Stimulated activated CD4-positive, alpha-beta T cell treated with anti-CD3 and anti-CD28 coated beads, Interleukin-4, amount 100 ng/mL, for 48 hours (primary cell): ENCODE data around the gene CDCA5.
A peak's percentile ranks its signal among the peaks of the same experiment; 100 is the strongest.
"Not testable (repeated sequence)": the region's sequence is repeated elsewhere in the genome, so short reads cannot be mapped to it uniquely, and the experiment has no call there.

ENCODE experiments used
- DNase-seq, 2 donors: peaks; one replicate each; pipeline ENCODE4 v3.0.0-alpha.2; 2020; ENCODE audit warnings: low read depth in 2 of 2

The CDCA5 gene

DNA sequence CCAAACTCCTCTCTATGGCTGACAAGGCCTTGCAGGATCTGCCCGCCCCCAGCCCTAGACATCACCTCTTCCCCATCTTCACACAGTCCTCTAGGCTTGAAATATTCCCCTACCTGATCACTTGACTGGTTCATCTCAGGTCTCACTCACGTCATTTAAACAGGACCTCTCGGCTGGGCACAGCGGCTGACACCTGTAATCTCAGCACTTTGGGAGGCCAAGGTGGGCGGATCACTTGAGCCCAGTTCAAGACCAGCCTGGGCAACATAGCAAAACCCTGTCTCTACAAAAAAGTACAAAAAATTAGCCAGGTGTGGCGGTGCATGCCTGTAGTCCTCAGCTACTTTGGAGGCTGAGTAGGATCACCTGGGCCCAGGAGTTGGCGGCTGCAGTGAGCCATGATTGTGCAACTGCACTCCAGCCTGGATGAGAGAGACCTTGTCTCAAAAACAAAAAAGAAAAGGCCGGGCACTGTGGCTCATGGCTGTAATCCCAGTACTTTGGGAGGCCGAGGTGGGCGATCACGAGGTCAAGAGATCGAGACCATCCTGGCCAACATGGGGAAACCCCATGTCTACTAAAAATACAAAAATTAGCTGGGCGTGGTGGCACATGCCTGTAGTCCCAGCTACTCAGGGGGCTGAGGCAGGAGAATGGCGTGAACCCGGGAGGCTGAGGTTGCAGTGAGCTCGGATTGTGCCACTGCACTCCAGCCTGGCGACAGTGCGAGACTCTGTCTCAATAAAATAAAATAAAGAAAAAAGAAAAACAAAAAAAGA, 35.2 kb upstream of the CDCA5 start:
- not testable (repeated sequence) for DNase-seq

DNA sequence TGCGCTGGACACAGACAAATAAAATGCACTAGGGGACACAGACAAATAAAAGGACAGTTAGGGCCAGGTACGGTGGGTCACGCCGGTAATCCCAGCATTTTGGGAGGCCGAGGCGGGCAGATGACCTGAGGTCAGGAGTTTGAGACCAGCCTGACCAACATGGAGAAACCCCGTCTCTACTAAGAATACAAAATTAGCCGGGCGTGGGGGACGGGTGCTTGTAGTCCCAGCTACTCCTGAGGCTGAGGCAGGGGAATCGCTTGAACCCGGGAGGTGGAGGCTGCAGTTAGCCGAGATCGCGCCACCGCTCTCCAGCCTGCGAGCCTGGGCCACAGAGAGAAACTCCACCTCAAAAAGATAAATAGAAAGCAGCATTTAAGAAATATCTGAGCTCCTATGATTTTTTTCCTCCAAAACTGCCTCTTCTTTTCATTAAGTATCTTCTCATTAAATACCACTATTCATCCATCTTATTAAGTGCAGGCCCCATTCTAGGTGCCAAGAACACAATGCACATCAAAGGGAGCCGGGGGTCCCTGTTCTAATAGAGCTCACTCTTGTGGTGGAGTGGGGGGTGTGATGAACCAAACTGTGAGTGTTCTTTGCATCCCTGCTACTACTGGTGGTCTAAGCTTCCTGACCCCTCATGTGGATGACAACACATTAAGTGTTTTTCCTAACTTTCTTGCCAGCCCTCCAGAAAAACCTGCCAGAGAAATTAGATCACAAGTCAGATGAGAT, 34.4 kb upstream of the CDCA5 start:
- DNase-seq: no peak

DNA sequence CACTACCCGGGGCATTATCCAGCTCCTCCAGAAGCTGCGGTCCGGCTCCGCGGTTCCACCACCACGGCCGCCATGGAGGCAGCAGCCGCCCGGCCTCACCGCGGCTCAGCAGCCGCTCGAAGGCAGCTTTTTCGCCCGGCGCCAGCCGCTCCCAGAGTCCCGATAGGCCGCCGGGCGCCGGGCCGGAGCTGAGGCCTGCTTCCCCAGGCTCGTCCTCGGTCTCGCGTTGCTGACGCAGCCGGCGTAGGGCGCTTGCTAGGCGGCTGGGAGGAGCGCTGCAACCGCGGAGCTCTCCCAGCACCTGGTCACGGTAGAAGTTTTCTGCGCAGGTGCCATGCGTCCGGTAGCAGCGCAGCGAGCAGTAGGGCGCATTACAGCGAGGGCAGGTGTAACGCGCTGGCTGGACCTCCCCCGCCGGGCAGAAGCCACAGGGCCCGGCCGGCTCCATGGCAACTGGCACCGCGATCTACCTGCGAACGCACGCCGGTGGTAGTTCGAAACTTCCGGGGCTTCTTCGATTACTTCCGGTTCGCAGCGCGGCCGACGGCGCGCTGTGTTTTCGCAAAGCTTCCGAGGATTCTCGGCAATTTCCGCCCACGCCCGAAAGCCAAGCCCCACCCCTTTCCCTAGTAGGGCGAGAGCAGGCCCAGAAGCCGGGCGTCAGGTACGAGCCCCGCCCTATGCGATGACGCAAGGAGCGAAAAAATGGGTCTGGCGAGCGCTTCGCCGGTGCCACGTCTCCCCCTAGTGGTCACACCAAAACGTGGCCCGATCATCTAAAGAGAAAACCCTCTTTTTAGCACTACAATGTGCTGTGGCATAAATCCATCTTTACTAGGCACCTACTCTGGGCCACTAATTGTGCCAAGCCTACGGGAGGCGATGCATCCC, 33.6 kb upstream of the CDCA5 start, which contains the start of gene ZNHIT2:
Gene ZNHIT2 (minus strand): TSS at position 496 of the 891 bp plus-strand sequence. CDS start 48 bp downstream, at position 448.
- peak; percentile 100 for DNase-seq

DNA sequence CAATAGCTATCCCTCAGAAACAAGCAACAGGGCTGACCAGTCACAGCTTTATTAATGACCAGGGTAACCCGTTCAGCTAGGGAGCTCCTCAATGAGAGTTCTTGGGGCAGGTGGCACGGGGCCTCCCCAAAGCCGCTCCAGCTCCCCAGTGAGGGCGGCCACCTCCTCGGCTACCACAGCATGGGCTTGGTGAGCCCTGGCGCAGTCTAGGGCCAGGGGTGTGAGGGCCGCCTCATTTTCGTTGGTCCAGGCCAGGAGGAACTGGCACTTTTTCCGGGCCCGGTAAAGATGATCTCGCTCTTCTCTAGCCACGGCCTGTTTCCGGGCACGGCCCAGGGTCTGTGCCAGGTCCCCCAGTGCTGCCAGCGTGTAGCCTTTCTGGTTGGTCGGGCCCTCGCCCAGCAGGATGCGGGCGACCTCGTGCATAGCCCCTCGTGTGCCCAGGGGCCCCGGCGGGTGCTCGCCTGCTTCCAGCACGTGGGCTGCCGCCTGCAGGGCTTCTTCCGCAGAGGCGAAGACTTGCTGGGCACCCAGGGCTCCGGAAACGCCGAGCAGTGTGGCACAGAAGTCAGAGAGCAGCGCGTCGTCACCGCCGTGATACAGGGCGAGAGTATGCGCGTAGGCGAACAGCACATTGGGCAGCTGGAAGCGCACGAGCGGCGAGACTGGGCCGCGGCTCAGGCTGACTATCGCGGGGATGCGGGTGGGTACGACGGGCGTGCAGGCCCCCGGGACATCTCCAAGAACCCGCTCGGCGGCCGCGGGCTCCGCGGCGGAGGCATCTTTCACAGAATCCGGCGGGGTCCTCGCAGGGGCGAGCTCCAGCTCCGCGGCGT, 32.7 kb upstream of the CDCA5 start:
- DNase-seq: peak in 1 of 2 donors; percentile 54

DNA sequence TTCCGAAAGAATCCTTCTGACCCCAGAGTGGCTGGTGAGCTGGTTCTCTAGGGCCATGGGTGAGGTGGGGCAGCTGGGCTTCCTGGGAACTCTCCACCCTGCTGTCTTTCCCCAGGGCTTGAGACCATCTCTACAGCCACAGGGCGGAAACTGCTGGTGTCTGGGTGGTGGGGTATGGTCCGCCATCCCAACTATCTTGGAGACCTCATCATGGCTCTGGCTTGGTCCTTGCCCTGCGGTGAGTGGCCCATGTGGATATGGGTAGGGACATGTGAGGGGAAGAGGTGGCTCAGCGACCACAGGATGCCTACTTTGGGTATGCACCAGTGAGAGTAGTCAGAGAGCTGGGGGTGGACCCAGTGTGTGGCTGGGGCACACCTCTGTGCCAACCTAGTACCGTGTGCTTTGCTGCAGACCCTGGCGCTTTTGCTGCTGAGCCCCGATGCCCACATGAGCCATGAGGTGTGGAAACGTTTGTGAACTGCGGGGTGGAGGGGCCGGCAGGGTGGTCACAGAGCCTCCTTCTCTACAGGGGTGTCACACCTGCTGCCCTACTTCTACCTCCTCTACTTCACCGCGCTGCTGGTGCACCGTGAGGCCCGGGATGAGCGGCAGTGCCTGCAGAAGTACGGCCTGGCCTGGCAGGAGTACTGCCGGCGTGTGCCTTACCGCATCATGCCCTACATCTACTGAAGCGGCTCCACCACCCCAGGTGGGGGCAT, 31.7 kb upstream of the CDCA5 start:
- DNase-seq: no peak

DNA sequence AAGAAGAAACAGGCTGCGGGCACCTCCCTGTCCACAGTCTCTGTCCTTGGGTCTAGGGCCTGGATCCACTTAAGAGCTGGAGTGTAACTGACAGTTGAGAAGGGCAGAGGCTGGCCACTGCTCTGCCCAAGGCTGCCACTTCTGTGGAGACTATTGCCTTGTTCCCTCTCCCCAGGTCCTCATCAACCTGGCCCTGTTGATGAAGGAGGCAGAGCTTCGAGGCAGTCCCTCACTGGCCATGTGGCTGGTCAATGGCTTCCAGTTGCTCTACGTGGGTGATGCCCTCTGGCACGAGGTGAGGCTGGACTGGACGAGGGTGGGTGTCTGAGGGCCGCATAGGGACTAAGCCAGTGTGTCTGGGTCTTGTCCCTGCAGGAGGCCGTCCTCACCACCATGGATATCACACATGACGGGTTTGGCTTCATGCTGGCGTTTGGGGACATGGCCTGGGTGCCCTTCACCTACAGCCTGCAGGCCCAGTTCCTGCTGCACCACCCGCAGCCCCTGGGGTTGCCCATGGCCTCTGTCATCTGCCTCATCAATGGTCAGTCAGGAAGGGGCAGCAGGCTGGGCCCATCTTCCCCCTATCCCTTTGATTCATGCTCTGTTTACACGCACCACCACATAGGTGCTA, 30.8 kb upstream of the CDCA5 start:
- DNase-seq: no peak

DNA sequence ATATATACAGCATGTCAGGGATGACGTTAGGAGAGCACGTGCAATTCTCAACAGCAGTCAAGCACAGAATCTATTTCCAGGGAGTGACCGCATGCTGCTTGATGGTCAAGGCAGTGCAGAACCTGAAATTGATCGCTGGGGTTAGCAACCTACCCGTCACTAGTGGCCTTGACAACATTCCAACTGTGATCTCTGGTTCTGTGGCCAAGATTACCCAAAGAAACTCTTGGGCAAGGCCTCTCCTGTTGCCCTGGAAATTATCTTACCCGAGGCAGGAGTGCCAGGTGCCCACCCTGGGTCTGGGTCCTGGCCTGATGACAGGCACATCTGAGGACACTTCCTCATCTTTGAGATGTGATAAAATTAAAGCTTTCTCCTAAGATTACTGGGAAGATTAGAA, 30.0 kb upstream of the CDCA5 start:
- DNase-seq: no peak

DNA sequence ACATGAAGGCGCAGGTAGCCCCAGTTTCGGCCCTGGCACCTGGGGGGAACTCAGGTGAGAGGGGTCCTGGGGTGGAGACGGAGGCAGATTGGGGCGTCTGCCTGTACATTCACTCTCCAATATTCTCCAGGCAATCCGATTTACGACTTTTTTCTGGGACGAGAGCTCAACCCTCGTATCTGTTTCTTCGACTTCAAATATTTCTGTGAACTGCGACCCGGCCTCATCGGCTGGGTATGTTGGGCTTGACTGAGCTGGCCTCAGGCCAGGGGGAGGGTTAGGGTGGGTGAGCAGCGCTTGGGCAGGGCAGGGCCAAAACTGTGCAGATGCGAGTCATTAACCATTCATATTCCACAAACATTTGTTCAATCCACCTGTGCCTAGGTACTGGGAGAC, 29.5 kb upstream of the CDCA5 start:
- no peak for DNase-seq

DNA sequence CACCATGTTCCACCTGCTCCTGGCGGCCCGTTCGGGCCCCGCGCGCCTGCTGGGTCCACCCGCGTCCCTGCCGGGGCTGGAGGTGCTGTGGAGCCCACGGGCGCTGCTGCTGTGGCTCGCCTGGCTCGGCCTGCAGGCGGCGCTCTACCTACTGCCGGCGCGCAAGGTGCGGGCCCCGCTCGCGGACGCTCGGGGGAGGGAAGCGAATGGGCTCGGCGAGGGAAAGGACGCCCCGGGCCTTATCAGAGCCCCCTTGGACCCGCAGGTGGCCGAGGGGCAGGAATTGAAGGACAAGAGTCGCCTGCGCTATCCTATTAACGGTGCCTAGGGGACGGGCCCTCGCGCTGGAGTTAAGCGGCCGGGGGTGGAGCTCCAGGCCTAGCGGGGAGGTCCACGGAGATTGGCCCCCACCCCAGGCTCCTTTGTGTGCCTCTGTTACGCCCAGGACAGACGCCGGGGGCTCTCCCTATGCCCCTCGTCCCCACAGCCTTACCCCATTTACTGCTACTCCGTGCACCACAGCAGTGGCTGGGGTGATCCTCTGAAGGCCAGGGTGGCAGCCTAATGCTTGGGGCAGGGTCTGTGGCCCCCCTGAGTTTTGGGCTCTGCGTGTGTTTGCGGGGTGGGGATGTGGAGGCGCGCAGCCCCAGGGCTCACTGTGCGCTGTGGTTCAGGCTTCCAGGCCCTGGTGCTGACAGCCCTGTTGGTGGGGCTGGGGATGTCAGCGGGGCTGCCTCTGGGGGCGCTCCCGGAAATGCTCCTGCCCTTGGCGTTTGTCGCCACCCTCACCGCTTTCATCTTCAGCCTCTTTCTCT, 28.9 kb upstream of the CDCA5 start:
- DNase-seq: peak; percentile 65 to 66

DNA sequence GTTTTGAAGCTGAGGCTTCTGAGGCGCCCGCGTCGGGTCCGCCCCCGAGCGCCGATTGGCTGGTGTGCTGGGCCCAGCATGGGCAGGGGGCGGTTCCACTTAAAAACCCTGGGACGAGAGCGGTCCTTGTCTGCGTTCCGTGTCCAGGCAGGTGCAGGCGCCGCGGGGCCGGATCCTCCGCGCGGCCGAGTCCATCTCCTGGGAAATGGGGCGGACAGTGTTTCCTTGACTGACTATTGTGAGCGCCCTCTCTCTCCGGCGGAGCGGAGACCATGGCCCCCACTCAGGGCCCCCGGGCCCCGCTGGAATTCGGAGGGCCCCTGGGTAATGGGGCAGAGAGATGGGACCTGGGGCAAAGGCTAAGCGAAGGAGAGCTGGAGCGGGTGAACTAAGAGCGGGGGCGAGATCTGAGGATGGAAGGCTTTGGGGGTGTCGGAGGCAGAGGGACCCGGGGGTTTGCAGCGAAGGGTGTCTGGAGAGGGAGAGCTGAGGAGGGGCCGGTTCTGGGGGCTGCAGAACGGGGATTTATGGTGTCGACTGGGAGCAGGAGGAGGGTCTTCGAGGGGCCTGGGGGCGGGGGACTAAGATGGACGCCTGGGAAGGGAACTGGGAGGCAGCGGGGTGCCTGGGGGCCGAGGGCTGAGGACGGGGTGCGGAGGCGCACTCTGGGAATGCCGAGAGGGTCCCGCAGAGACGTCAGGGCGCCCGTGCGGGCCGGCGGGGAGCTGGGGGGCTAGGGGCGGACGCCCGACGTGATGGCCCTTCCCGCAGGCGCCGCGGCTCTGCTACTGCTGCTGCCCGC, 28.1 kb upstream of the CDCA5 start, which contains the start of gene TM7SF2:
Gene TM7SF2 (plus strand): TSS at position 129 of the 802 bp plus-strand sequence. CDS start 144 bp downstream, at position 273.
- DNase-seq: peak; percentile 93 to 94

DNA sequence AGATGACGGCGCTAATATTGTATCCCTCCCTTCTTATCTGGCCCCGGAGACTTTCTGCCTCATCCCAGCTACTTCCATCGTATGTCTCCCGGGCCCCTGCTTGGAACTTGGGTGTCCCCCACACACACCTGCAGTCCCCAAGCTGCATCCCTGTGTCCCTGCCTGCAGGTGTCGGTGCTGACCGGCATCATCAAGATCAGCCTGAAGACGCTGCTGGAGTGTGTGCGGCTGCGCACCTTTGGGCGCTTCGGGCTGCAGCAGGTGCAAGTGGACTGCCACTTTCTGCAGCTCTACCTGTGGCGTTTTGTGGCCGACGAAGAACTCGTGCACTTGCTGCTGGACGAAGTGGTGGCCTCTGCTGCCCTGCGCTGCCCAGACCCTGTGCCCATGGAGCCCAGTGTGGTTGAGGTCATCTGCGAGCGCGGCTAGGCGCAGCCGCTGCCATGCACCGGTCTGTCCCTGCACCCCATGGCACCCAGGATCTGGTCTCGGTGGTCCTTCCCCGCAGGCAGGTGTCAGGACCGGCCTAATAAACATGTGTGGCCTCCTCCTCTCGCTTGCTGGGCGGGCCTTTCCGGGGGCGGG, 27.4 kb upstream of the CDCA5 start:
- no peak for DNase-seq

DNA sequence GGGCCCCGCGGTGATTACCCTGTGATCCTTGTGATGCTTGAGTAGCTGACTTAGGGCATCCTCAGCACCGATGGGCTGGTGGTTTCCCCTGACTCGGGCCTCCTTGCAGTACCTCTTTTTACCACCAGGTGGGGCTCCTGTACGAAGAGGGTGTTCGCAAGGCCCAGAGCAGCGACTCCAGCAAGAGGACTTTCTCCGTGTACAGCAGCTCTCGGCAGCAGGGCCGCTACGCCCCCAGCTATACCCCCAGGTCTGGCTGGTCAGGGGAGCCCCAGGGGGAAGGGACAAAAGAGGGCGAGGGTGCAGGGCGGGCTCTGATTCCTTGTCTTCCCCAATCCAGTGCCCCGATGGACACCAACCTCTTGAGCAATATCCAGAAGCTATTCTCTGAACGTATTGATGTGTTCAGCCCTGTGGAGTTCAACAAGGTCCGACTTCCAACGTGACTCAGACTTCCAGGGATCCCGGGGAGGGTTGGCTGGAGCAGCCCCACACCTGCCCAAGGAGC, 26.6 kb upstream of the CDCA5 start:
- peak; percentile 90 to 99 for DNase-seq

DNA sequence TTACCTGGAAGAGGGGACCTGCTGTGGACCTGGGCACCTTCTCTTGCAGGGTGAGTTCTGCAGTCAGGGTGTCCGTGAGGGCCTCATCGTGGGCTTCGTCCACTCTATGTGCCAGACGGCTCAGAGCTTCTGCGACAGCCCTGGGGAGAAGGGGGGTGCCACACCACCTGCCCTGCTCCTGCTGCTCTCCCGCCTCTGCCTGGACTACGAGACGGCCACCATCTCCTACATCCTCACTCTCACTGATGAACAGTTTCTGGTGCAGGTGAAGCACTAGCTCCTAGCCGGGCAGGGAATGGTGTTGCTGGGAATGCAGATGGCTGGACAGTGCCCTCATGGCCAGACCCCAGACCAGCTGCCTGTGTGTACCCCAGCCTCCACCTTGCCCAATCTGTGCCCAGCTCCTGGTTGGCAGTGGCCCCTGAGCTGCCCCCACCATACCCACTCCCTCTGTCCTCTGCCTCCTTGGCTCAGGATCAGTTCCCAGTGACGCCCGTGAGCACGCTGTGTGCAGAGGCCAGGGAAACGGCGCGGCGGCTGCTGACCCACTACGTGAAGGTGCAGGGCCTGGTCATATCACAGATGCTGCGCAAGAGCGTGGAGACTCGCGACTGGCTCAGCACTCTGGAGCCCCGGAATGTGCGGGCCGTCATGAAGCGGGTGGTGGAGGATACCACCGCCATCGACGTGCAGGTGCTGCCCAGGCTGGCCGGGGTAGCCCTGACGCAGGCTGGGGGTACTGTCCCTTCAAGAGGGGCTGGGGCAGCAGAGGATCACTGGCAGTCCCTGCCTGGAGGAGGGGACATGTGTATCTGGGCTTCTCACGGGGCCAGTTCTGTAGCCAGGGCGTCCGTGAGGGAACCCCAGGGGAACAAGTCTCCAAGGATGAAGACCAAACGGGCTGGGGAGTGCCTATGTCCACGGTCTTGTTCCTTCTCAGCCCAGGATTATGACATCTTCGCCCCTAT, 25.7 kb upstream of the CDCA5 start:
- no peak for DNase-seq

DNA sequence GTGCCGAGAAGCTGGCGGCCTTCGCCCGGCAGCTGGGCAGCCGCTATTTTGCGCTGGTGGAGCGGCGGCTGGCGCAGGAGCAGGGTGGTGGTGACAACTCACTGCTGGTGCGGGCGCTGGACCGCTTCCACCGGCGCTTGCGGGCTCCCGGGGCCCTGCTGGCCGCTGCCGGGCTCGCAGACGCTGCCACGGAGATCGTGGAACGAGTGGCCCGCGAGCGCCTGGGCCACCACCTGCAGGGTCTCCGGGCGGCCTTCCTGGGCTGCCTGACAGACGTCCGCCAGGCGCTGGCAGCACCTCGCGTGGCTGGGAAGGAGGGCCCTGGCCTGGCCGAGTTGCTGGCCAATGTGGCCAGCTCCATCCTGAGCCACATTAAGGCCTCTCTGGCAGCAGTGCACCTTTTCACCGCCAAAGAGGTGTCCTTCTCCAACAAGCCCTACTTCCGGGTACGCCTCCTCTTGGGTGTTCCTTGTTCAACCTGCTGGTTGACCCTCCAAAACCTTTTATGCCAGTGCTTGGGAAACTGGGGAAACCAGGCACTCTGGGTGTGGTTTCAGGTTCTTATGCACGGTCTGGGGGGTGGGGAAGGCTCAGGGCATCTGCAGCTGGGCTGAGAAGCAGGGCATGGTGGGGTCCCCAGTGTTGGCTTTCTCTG, 24.8 kb upstream of the CDCA5 start:
- no peak for DNase-seq

DNA sequence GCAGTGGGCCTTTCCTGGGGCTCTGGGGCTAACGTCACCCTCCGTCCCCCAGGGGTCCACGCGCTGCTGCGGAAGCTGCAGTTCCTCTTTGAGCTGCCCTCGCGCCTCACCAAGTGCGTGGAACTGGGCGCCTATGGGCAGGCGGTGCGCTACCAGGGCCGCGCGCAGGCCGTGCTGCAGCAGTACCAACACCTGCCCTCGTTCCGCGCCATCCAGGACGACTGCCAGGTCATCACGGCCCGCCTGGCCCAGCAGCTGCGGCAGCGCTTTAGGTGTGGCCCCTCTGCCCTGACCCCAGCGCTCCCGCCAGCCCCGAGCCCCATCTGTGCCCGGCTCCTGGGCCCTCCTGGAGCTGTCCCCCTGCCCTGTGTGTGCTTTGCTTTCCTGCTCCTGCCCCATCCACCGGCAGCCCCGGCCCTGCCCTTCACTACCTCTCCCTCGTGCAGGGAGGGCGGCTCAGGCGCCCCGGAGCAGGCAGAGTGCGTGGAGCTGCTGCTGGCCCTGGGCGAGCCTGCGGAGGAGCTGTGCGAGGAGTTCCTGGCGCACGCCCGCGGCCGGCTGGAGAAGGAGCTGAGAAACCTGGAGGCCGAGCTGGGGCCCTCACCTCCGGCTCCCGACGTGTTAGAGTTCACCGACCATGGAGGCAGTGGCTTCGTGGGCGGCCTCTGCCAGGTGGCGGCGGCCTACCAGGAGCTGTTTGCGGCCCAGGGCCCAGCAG, 24.1 kb upstream of the CDCA5 start:
- no peak for DNase-seq
